ENCODE data around the gene CHST11.

DNA sequence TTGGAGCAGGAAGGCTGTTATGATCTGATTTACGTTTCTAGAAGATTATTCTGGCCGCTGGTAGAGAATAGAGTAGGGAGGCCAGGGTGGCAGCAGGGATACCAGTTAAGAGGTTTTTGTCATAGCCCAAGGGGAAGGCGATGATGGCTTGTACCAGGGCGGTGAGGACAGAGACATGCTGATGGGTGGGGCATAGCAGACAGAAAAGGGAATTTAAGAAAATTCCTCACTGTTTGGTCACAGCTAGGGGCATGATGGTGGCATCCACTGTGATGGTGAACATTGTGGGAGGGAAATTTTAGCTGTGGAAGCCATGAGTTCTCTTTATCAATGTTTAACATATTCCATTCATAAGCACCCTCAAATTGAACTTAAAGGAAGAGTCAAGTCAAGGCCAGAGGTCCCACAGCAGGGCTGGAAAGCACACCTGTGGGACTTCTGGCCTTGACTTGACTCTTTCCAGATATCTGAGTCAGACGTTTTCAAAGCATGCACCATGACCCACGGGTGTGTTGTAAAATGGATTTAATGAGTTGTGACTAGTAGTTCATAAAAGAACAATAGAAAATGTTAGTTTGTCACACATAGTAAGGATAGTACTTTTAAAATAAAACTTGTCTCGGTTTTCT lies 134.6 kb downstream of the CHST11 start:
- no peak for TF ChIP-seq POLR2A (IDR thresholded peaks at IDR 0.05)
- TF ChIP-seq, protein P1, sequence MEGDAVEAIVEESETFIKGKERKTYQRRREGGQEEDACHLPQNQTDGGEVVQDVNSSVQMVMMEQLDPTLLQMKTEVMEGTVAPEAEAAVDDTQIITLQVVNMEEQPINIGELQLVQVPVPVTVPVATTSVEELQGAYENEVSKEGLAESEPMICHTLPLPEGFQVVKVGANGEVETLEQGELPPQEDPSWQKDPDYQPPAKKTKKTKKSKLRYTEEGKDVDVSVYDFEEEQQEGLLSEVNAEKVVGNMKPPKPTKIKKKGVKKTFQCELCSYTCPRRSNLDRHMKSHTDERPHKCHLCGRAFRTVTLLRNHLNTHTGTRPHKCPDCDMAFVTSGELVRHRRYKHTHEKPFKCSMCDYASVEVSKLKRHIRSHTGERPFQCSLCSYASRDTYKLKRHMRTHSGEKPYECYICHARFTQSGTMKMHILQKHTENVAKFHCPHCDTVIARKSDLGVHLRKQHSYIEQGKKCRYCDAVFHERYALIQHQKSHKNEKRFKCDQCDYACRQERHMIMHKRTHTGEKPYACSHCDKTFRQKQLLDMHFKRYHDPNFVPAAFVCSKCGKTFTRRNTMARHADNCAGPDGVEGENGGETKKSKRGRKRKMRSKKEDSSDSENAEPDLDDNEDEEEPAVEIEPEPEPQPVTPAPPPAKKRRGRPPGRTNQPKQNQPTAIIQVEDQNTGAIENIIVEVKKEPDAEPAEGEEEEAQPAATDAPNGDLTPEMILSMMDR (IDR thresholded peaks at IDR 0.05): no peak
- no peak for TF ChIP-seq POLR2AphosphoS5 (IDR thresholded peaks at IDR 0.05)

Data from sigmoid colon (tissue), 4 donors.